HepG2 (cell line): Measurements from ENCODE around the gene FLYWCH1. TPM values are rescaled to one million over a fixed set of nuclear protein-coding genes. Genes with fewer than 3 reads are reported as not detected.
A peak's percentile ranks its signal among the peaks of the same experiment; 100 is the strongest.

ENCODE experiments used
- ATAC-seq: fragments of 200-7000 bp; cut with Tn5 transposase; 3 replicates; pipeline ENCODE4 v1.9.1; 2020; ENCODE audit warnings: mild to moderate bottlenecking, moderate library complexity
- BruUV-seq: library from RNA; stranded (reverse); fragments of 400-500 nt; replicated peaks from 2 replicates; lab custom pipeline; 2021; lab: Mats Ljungman, UMichigan
- CTCF ChIA-PET: fragments of 300-600 bp; formaldehyde crosslinking; extraction: SDS; loops from one replicate; lab custom pipeline; 2021; ENCODE audit warnings: low total read pairs, inconsistent platforms, low intra/inter-chr PET ratio; lab: Yijun Ruan, JAX
- POLR2A ChIA-PET: fragments of 350-600 bp; sonication (Branson Sonifier 250); formaldehyde crosslinking; loops from one replicate; lab custom pipeline; 2020; ENCODE audit warnings: antibody characterized with exemption, inconsistent platforms; lab: Yijun Ruan, JAX
- DNase-seq: peaks from one replicate; pipeline ENCODE4 v3.0.0-alpha.2; 2015; ENCODE audit warnings: low spot score
- FAIRE-seq: peaks from 3 replicates; lab custom pipeline; 2011; peaks lifted over from hg19 to GRCh38; lab: Jason Lieb, UNC
- H2AFZ ChIP-seq: one replicate; pipeline ENCODE4 v1.6.1; 2011; ENCODE audit warnings: low read length, inconsistent platforms
- H3K27ac ChIP-seq: fragments of 300-600 bp; 3 replicates; pipeline ENCODE4 v1.8.0; 2011; ENCODE audit warnings: mixed run types, mild to moderate bottlenecking, mixed read lengths, low read length, inconsistent platforms; ENCODE audit not compliant: insufficient read depth; ENCODE audit errors: extremely low read length
- H3K27me3 ChIP-seq, 2 experiments: fragments of 200-600 bp in 1 of 2; 2 replicates in 1 of 2; 3 replicates in 1 of 2; pipeline versions ENCODE4 v1.6.0 to v1.8.0; 2011; ENCODE audit warnings: low read length in 2 of 2, mild to moderate bottlenecking in 2 of 2, moderate library complexity in 2 of 2, inconsistent platforms in 1 of 2; ENCODE audit not compliant: insufficient read depth in 2 of 2, control insufficient read depth in 1 of 2
- H3K36me3 ChIP-seq, 2 experiments: fragments of 200-600 bp in 1 of 2; replicated peaks in 1 of 2; 2 replicates in 1 of 2; 3 replicates in 1 of 2; pipeline versions ENCODE4 v1.5.1 to v1.8.0; 2011; ENCODE audit warnings: low read length in 2 of 2, inconsistent platforms in 1 of 2; ENCODE audit not compliant: insufficient read depth in 2 of 2, control insufficient read depth in 1 of 2
- H3K4me1 ChIP-seq: 2 replicates; pipeline ENCODE4 v1.5.1; 2012; ENCODE audit warnings: low read length, inconsistent platforms; ENCODE audit not compliant: insufficient read depth
- H3K4me2 ChIP-seq: 2 replicates; pipeline ENCODE4 v1.6.0; 2011; ENCODE audit warnings: low read depth, low read length, inconsistent platforms
- H3K4me3 ChIP-seq, 3 experiments: fragments of 200-600 bp in 1 of 3; sonication (generic), shearing (Covaris generic) in 1 of 3; replicated peaks in 1 of 3; 2 replicates each; pipeline ENCODE4 v1.5.1; 2011 to 2016; ENCODE audit warnings: low read length in 3 of 3, inconsistent platforms in 2 of 3, low read depth in 2 of 3, mild to moderate bottlenecking in 2 of 3, control low read depth in 1 of 3, mixed read lengths in 1 of 3; ENCODE audit not compliant: insufficient read depth in 1 of 3
- H3K79me2 ChIP-seq: one replicate; pipeline ENCODE4 v1.6.1; 2011; ENCODE audit warnings: low read length, inconsistent platforms; ENCODE audit not compliant: insufficient read depth
- H3K9ac ChIP-seq: 2 replicates; pipeline ENCODE4 v1.6.0; 2011; ENCODE audit warnings: mild to moderate bottlenecking, low read depth, low read length, inconsistent platforms; ENCODE audit not compliant: insufficient read depth
- H3K9me3 ChIP-seq: 2 replicates; pipeline ENCODE4 v1.5.1; 2012; ENCODE audit warnings: mild to moderate bottlenecking, low read length
- H4K20me1 ChIP-seq: 2 replicates; pipeline ENCODE4 v1.6.0; 2011; ENCODE audit warnings: inconsistent platforms, mild to moderate bottlenecking, low read length, moderate library complexity; ENCODE audit not compliant: insufficient read depth
- HNRNPK ChIP-seq: fragments of 200-400 bp; formaldehyde crosslinking; IDR thresholded peaks from 2 replicates; pipeline ENCODE4 v1.6.1; 2018; ENCODE audit warnings: low read length, low read depth, moderate library complexity, mild to moderate bottlenecking; ENCODE audit not compliant: poor library complexity, severe bottlenecking
- HOXD1 ChIP-seq: sonication (generic); formaldehyde crosslinking; IDR thresholded peaks from 2 replicates; pipeline ENCODE4 v1.5.0; 2020; ENCODE audit warnings: missing genetic modification reagents
- MAFF ChIP-seq: IDR thresholded peaks from 2 replicates; pipeline ENCODE4 v1.6.1; 2011; ENCODE audit warnings: low read depth, low read length, improper control_type of control experiment
- MAFK ChIP-seq, 2 experiments: IDR thresholded peaks in 1 of 2; conservative IDR thresholded peaks in 1 of 2; 2 replicates each; pipeline ENCODE4 v1.6.1; 2011; ENCODE audit warnings: improper control_type of control experiment in 2 of 2, low read length in 2 of 2
- NFE2L2 ChIP-seq: fragments of 150-350 bp; IDR thresholded peaks from 2 replicates; pipeline ENCODE4 v1.6.1; 2014; ENCODE audit warnings: low read length
- ZKSCAN1 ChIP-seq: fragments of 150-350 bp; IDR thresholded peaks from 2 replicates; pipeline ENCODE4 v1.6.1; 2014; ENCODE audit warnings: low read length
- ZNF558 ChIP-seq: sonication (generic); formaldehyde crosslinking; IDR thresholded peaks from 2 replicates; pipeline ENCODE4 v1.9.0; 2022; ENCODE audit warnings: mild to moderate bottlenecking, missing genetic modification reagents, borderline replicate concordance
- ZNF782 ChIP-seq: sonication (generic); formaldehyde crosslinking; IDR thresholded peaks from 2 replicates; pipeline ENCODE4 v1.4.0; 2020; ENCODE audit warnings: missing genetic modification reagents, mild to moderate bottlenecking, borderline replicate concordance
- WGBS: methylation state at CpG from one replicate; pipeline ENCODE4 v1.1.6; 2017; ENCODE audit warnings: low lambda C conversion rate; 5-methylcytosine and 5-hydroxymethylcytosine counted together
- in situ Hi-C: cut with HindIII; loops from 2 replicates; pipeline ENCODE4 v1.10.0; 2017; ENCODE audit warnings: low pct_unique_long_range_greater_than_20kb; ENCODE audit not compliant: extremely low pct_ligation_motif_present
- intact Hi-C: fragments of 100-400 bp; cut with micrococcal nuclease; formaldehyde crosslinking; loops from one replicate; pipeline ENCODE4 v1.10.0; 2022; ENCODE audit not compliant: unreplicated experiment
- polyA plus RNA-seq, 8 experiments: library from polyadenylated mRNA; depleted of rRNA in 3 of 8; stranded (reverse) in 7 of 8; unstranded in 1 of 8; fragments of >200 nt; fragmentation: Illumina TruSeq in 4 of 8; extraction: Trizol in 4 of 8; gene quantifications; 2 replicates each; pipeline versions ENCODE4 v1.2.1 to v1.2.3, GENCODE V29; 2011 to 2016; ENCODE audit warnings: low read depth in 4 of 8, missing spikeins in 1 of 8, mixed read lengths in 1 of 8; ENCODE audit not compliant: insufficient read depth in 1 of 8
- total RNA-seq, 5 experiments: library from RNA; depleted of rRNA; stranded (reverse); fragments of >200 nt; fragmentation: Illumina TruSeq; extraction: Trizol; gene quantifications; 2 replicates each; pipeline ENCODE4 v1.2.3, GENCODE V29; 2016; ENCODE audit warnings: low read depth in 1 of 5

FLYWCH1 gene
- total and polyA plus RNA-seq, 2 of the 13 experiments (the other 11 are each of a cell fraction or from before 2014, with no cell fraction given), result 7.3 to 12.4 TPM

DNA sequence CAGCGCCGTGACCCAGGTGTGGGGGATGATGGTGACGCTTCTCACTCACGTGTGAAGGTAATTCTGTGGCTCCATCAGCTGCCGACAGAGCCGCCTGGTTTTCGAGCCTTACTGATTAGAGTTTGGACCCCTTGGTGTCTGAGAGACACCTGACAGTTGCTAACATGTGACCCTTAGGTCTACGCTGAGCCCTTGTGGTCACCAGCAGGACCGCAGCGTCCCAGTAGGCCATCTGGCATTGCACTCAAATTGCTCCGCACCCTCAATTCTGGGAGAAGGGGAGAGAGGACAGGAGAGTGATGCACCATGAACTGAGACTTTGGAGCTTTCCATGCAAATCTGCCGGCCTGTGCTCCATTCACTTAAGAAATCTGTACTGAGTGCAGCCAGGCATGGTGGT lies 2.5 kb downstream of the FLYWCH1 start:
- WGBS, result 91% methylated on average over 8 of the region's 12 CpGs
- POLR2A ChIA-PET, result no interaction called here
- no peak overlapping the region for H3K4me2 ChIP-seq
- no peak overlapping the region for H2AFZ ChIP-seq
- peaks cover 18% of the 10 kb centered on the region for H3K4me1 ChIP-seq
- H3K9ac ChIP-seq, result no peak overlapping the region
- intact Hi-C loops, result loop anchor here (5.0 kb wide), 1 partner anchor 47 kb away; no protein-coding TSS in a partner anchor
- ATAC-seq (no peak), DNase-seq (no peak)
- H3K4me3 ChIP-seq, result no peak overlapping the region
- peaks cover 7% of the 10 kb centered on the region for H3K79me2 ChIP-seq
- no TSS peak for BruUV-seq
- no peaks in the 10 kb centered on the region; a peak in 1 of 5 replicates for H3K27me3 ChIP-seq
- no peak for TF ChIP-seq ZKSCAN1
- no peak for TF ChIP-seq ZNF782 (CRISPR knock-in tag)
- TF ChIP-seq HOXD1 (CRISPR knock-in tag), result no peak
- TF ChIP-seq, all 625 proteins: peak for 0
- CTCF ChIA-PET, result no interaction called here
- Histone ChIP-seq H3K27ac (no peak overlapping the region), H3K9me3 (no peaks in the 10 kb centered on the region), H3K36me3 (peaks cover 3% of the 10 kb centered on the region in 2 experiments; a peak in 2 of 5 replicates), H4K20me1 (no peaks in the 10 kb centered on the region)
- in situ Hi-C loops, result loop anchor here (5.0 kb wide), 2 partner anchors 42 to 77 kb away; no protein-coding TSS in a partner anchor
- FAIRE-seq, result no peak

DNA sequence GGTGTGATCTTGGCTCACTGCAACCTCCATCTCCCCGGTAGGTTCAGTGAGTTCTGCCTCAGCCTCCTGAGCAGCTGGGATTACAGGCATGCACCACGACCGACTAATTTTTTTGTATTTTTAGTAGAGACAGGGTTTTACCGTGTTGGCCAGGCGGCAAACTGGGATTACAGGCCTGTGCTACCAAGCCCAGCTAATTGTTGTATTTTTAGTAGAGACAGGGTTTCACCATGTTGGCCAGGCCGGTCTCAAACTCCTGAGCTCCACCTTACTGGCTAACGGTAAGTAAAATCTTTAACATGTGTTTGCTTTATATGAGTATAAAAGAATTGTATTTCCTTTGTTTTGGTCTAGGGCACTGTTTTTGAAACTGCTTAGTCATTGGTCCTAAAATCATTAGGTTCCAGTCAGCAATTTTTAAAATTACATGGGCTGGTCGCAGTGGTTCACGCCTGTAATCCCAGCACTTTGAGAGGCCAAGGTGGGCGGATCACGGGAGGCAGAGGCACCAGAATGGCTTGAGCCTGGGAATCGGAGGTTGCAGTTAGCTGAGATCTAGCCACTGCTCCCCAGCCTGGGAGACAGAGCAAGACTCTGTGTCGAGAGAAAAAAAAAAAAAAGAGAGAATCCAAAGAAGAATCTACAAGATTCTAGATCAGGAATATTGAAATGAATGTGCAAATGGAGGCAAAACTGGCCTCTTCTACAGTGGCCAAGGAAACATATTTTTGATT lies 3.6 kb downstream of the FLYWCH1 start:
- Histone ChIP-seq H3K27ac (no peak overlapping the region), H2AFZ (no peak overlapping the region), H3K79me2 (peaks cover 7% of the 10 kb centered on the region), H3K9ac (no peak overlapping the region), H3K9me3 (no peaks in the 10 kb centered on the region), H3K27me3 (no peaks in the 10 kb centered on the region; a peak in 1 of 5 replicates), H3K4me3 (no peak overlapping the region), H4K20me1 (no peaks in the 10 kb centered on the region), H3K36me3 (peaks cover 3% of the 10 kb centered on the region in 2 experiments; a peak in 3 of 5 replicates), H3K4me1 (peaks cover 18% of the 10 kb centered on the region), H3K4me2 (no peak overlapping the region)
- POLR2A ChIA-PET, result interaction anchor here (0.9 to 1.5 kb wide), 2 partner anchors 9 to 47 kb away, joined by 3 to 6 read pairs; no protein-coding TSS in a partner anchor
- intact Hi-C loops, result no loop called here
- in situ Hi-C loops, result no loop called here
- CTCF ChIA-PET, result interaction anchor here (0.8 kb wide), 1 partner anchor 11 kb away, joined by 3 read pairs; no protein-coding TSS in a partner anchor
- ATAC-seq (no peak), FAIRE-seq (no peak), DNase-seq (no peak)
- BruUV-seq, result no TSS peak
- 98% methylated on average over 13 of the region's 13 CpGs for WGBS
- no peak for TF ChIP-seq HNRNPK
- TF ChIP-seq MAFF, result peak; percentile 63
- peak; percentile 49 to 62 for TF ChIP-seq MAFK (conservative IDR thresholded peaks at IDR 0.05 in 1 of 2, IDR thresholded peaks at IDR 0.05 in 1 of 2; ENCODE audit: low read length in 2 of 2)
- peak; percentile 39; the same call in 1 of the 2 replicates for TF ChIP-seq NFE2L2
- no peak for TF ChIP-seq ZNF558 (CRISPR knock-in tag)
